Tibial nerve (tissue), 4 donors: ENCODE data around the gene PRRT4. TPM values are rescaled to one million over a fixed set of nuclear protein-coding genes. Genes with fewer than 3 reads are reported as not detected.

Experiments
- DNase-seq, 2 donors: peaks; one replicate each; pipeline ENCODE4 v3.0.0-alpha.2; 2019; ENCODE audit warnings: low spot score in 2 of 2
- H3K27ac ChIP-seq, 4 donors: fragments of 200-600 bp; sonication (generic) in 3 of 4; one replicate each; pipeline ENCODE4 v1.5.1; 2017 to 2019; ENCODE audit warnings: mild to moderate bottlenecking in 1 of 4
- H3K27me3 ChIP-seq, 2 donors: fragments of 200-600 bp; sonication (generic) in 1 of 2; one replicate each; pipeline versions ENCODE4 v1.5.1 to v1.6.0; 2017 to 2019
- H3K36me3 ChIP-seq, 3 donors: fragments of 200-600 bp; sonication (generic); one replicate each; pipeline ENCODE4 v1.5.1; 2018 to 2019
- H3K4me1 ChIP-seq, 4 donors: fragments of 200-600 bp; sonication (generic) in 3 of 4; one replicate each; pipeline ENCODE4 v1.5.1; 2017 to 2019
- H3K4me3 ChIP-seq, 4 donors: fragments of 200-600 bp; sonication (generic) in 3 of 4; one replicate each; pipeline ENCODE4 v1.5.1; 2017 to 2019; ENCODE audit warnings: mild to moderate bottlenecking in 1 of 4, moderate library complexity in 1 of 4
- H3K9me3 ChIP-seq, 4 donors: fragments of 200-600 bp; sonication (generic) in 3 of 4; one replicate each; pipeline ENCODE4 v1.5.1; 2017 to 2019
- EP300 ChIP-seq, 2 donors: sonication (generic); formaldehyde crosslinking; IDR thresholded peaks; one replicate each; pipeline ENCODE4 v1.6.1; 2017; ENCODE audit warnings: antibody characterized with exemption in 2 of 2, mild to moderate bottlenecking in 1 of 2
- POLR2A ChIP-seq, 2 donors: fragments of 450-650 bp; IDR thresholded peaks; one replicate each; pipeline ENCODE4 v1.6.1; 2017; ENCODE audit warnings: antibody characterized with exemption in 2 of 2, mild to moderate bottlenecking in 2 of 2, moderate library complexity in 2 of 2
- WGBS, 2 donors: methylation state at CpG; one replicate each; pipeline ENCODE4 v1.1.5; 2018; 5-methylcytosine and 5-hydroxymethylcytosine counted together
- total RNA-seq, 4 donors: library from RNA; depleted of rRNA; stranded (reverse); fragments of >200 nt; gene quantifications; one replicate each; pipeline ENCODE4 v1.1.0, GENCODE V29; 2016
- TF ChIP-seq, protein P1 (sequence below), 5 experiments: fragments of 200-600 bp in 3 of 5; fragments of 450-650 bp in 2 of 5; sonication (generic) in 3 of 5; IDR thresholded peaks; one replicate each; pipeline ENCODE4 v1.5.1; 2016 to 2019; ENCODE audit warnings: antibody characterized with exemption in 5 of 5, mild to moderate bottlenecking in 3 of 5, moderate library complexity in 2 of 5

The PRRT4 gene
- total RNA-seq, 4 donors from 2014 or later: 0.78 to 6.6 (median 2.6) TPM

DNA sequence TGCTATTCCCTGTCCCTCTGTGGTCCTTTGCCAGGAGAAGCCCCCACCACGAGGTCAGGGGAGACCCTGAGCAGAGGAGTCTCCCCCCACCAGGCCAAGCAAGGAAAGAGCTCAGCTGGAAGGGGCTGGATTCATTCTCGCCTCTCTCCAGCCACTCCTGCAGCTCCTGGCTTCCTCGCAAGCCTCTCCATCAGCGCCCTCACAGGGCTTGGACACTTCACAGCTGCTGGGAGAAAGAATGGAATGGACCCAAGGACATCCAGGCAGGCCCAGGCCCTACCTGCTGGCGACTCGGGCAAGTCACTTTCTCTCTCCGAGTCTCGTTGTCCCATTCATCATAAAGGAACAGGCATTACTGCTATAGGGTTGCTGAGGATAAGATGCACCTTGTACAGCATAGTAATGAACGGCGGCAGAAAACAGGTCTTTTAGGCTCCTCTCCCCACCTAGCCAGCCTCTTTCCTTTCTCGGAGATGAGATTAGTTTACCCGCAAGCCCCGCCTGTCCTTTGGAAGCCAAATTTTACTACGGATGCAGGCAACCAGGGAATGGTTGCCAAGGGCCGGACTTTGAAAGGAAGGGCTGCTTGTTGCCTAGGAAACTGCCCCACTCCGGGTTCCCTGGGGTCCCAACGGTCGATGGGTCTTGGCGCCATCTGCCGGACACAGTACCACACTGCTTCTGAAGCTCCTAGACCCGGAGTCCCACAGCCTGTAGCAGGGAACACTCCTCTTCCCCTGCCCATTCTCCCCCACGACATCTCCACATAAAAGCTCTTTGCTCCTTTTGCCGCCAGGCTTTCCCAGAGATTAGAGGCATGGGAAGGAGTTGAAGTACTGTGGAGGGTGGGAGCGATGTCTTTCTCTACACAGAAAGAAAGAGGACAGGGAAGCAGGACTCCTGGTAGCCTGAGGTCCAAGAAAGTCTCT lies 26.0 kb upstream of the PRRT4 start:
- peaks cover 0 to 10% (median 0%) of the 10 kb centered on the region in 4 donors for H3K4me1 ChIP-seq
- no peaks in the 10 kb centered on the region for H3K9me3 ChIP-seq
- no peaks in the 10 kb centered on the region for H3K27me3 ChIP-seq
- H3K4me3 ChIP-seq: no peak overlapping the region
- TF ChIP-seq, protein P1, sequence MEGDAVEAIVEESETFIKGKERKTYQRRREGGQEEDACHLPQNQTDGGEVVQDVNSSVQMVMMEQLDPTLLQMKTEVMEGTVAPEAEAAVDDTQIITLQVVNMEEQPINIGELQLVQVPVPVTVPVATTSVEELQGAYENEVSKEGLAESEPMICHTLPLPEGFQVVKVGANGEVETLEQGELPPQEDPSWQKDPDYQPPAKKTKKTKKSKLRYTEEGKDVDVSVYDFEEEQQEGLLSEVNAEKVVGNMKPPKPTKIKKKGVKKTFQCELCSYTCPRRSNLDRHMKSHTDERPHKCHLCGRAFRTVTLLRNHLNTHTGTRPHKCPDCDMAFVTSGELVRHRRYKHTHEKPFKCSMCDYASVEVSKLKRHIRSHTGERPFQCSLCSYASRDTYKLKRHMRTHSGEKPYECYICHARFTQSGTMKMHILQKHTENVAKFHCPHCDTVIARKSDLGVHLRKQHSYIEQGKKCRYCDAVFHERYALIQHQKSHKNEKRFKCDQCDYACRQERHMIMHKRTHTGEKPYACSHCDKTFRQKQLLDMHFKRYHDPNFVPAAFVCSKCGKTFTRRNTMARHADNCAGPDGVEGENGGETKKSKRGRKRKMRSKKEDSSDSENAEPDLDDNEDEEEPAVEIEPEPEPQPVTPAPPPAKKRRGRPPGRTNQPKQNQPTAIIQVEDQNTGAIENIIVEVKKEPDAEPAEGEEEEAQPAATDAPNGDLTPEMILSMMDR (IDR thresholded peaks at IDR 0.05): peak; percentile 81 to 90 (median 84)
- TF ChIP-seq POLR2A (IDR thresholded peaks at IDR 0.05): no peak
- H3K27ac ChIP-seq: no peak overlapping the region
- WGBS, 2 donors: 20 to 24% methylated on average over 24 of the region's 24 CpGs
- peak; percentile 61 to 71 for DNase-seq
- peaks cover 0 to 14% (median 0%) of the 10 kb centered on the region in 3 donors for H3K36me3 ChIP-seq

- no peak for TF ChIP-seq EP300 (IDR thresholded peaks at IDR 0.05)
- TF ChIP-seq, protein P1 (IDR thresholded peaks at IDR 0.05): no peak
- no peak for TF ChIP-seq POLR2A (IDR thresholded peaks at IDR 0.05)
- peaks cover 0 to 10% (median 0%) of the 10 kb centered on the region in 4 donors for H3K4me1 ChIP-seq
- WGBS, 2 donors: 84 to 85% methylated on average over 4 of the region's 4 CpGs
- H3K9me3 ChIP-seq: no peaks in the 10 kb centered on the region
- peaks cover 0 to 2% (median 0%) of the 10 kb centered on the region in 3 donors for H3K36me3 ChIP-seq
- no peak overlapping the region for H3K4me3 ChIP-seq
- no peak overlapping the region for H3K27ac ChIP-seq
- DNase-seq: no peak
- H3K27me3 ChIP-seq: no peaks in the 10 kb centered on the region
These were observed 24.8 kb upstream of the PRRT4 start for GRCh38 chr7:128385988-128386925.

DNA sequence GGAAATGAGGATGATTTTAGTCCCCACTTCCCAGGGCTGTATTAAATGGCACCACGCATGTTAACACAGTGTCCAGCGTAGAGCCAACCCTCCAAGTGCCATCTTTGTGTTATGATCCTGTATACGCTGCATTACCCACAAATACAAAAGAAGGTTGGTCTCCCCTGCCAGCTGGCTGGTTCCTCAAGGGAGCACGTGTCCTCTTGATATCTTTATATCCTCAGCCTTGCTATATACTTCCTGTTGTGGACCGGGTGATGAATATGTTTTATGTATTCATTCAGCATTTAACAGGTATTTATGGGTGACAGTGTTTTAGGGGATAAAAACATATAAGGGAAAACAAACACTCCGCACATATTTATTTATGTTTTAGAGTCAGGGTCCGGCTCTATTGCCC lies 23.2 kb upstream of the PRRT4 start:
- Histone ChIP-seq H3K27ac (no peak overlapping the region), H3K27me3 (no peaks in the 10 kb centered on the region), H3K4me1 (peaks cover 0 to 10% (median 0%) of the 10 kb centered on the region in 4 donors), H3K36me3 (no peaks in the 10 kb centered on the region), H3K4me3 (no peak overlapping the region), H3K9me3 (no peaks in the 10 kb centered on the region)
- no peak for DNase-seq
- 71 to 80% methylated on average over 7 of the region's 7 CpGs for WGBS, 2 donors
- TF ChIP-seq EP300 (IDR thresholded peaks at IDR 0.05): no peak

- Histone ChIP-seq H3K9me3 (no peaks in the 10 kb centered on the region), H3K36me3 (no peaks in the 10 kb centered on the region), H3K4me1 (peaks cover 0 to 10% (median 0%) of the 10 kb centered on the region in 4 donors), H3K27ac (no peak overlapping the region), H3K4me3 (no peak overlapping the region), H3K27me3 (no peaks in the 10 kb centered on the region)
- no peak for DNase-seq
- TF ChIP-seq, protein P1 (IDR thresholded peaks at IDR 0.05): no peak
- TF ChIP-seq EP300 (IDR thresholded peaks at IDR 0.05) (no peak), POLR2A (IDR thresholded peaks at IDR 0.05) (no peak)
- WGBS, 2 donors: 54 to 79% methylated on average over 3 of the region's 3 CpGs
These were observed 22.3 kb upstream of the PRRT4 start for GRCh38 chr7:128383776-128384175.

GRCh38 chr7:128381161-128381821 lies 19.8 kb upstream of the PRRT4 start:
- Histone ChIP-seq H3K36me3 (no peaks in the 10 kb centered on the region), H3K4me3 (no peak overlapping the region), H3K4me1 (no peaks in the 10 kb centered on the region), H3K27me3 (no peaks in the 10 kb centered on the region), H3K27ac (no peak overlapping the region), H3K9me3 (no peaks in the 10 kb centered on the region)
- DNase-seq: no peak
- 67 to 72% methylated on average over 19 of the region's 19 CpGs for WGBS, 2 donors
- TF ChIP-seq EP300 (IDR thresholded peaks at IDR 0.05): no peak
- no peak for TF ChIP-seq POLR2A (IDR thresholded peaks at IDR 0.05)
- TF ChIP-seq, protein P1 (IDR thresholded peaks at IDR 0.05): no peak
